Caco-2 (cell line): ENCODE results near the gene CLEC1A. TPM values are rescaled to one million over a fixed set of nuclear protein-coding genes. Genes with fewer than 3 reads are reported as not detected.
A peak's percentile ranks its signal among the peaks of the same experiment; 100 is the strongest.
"Not testable (repeated sequence)": the region's sequence is repeated elsewhere in the genome, so short reads cannot be mapped to it uniquely, and the experiment has no call there.

Experiments used
- BruUV-seq: library from RNA; stranded (reverse); fragments of 400-500 nt; replicated peaks from 2 replicates; lab custom pipeline; 2021; lab: Mats Ljungman, UMichigan
- CTCF ChIA-PET: fragments of 300-600 bp; sonication (Branson Sonifier 250); formaldehyde crosslinking; loops from one replicate; lab custom pipeline; 2022; ENCODE audit warnings: antibody characterized with exemption; lab: Charles Lee
- POLR2A ChIA-PET: fragments of 300-600 bp; sonication (Branson Sonifier 250); formaldehyde crosslinking; loops from one replicate; lab custom pipeline; 2022; ENCODE audit warnings: antibody characterized with exemption; lab: Charles Lee
- DNase-seq, 2 experiments: peaks; one replicate each; pipeline versions ENCODE4 v3.0.0 to v3.0.0-alpha.2; 2020 to 2022
- H3K27me3 ChIP-seq: replicated peaks from 2 replicates; pipeline ENCODE4 v1.6.0; 2011; ENCODE audit warnings: low read length; ENCODE audit not compliant: control insufficient read depth, insufficient read depth
- H3K36me3 ChIP-seq: 2 replicates; pipeline ENCODE4 v1.5.1; 2011; ENCODE audit warnings: low read length; ENCODE audit not compliant: control insufficient read depth, insufficient read depth
- H3K4me1 ChIP-seq: fragments of 250-450 bp; sonication (Bioruptor Pico); 2 replicates; pipeline ENCODE4 v1.5.1; 2020; ENCODE audit warnings: mild to moderate bottlenecking
- H3K4me3 ChIP-seq: 2 replicates; pipeline ENCODE4 v1.5.1; 2011; ENCODE audit warnings: low read depth, mild to moderate bottlenecking, control low read depth, low read length
- H3K9me3 ChIP-seq: fragments of 250-450 bp; sonication (Bioruptor Pico); 2 replicates; pipeline ENCODE4 v1.5.1; 2020; ENCODE audit warnings: mild to moderate bottlenecking, moderate library complexity
- H3K27ac Mint-ChIP-seq: one replicate; pipeline ENCODE4 v1.8.0; 2022; ENCODE audit warnings: mixed read lengths; ENCODE audit not compliant: unreplicated experiment
- H3K27me3 Mint-ChIP-seq: one replicate; pipeline ENCODE4 v1.8.0; 2022; ENCODE audit warnings: mixed read lengths; ENCODE audit not compliant: insufficient read depth, unreplicated experiment
- H3K36me3 Mint-ChIP-seq: one replicate; pipeline ENCODE4 v1.8.0; 2022; ENCODE audit warnings: mild to moderate bottlenecking, mixed read lengths; ENCODE audit not compliant: insufficient read depth, unreplicated experiment
- H3K4me1 Mint-ChIP-seq: one replicate; pipeline ENCODE4 v1.8.0; 2022; ENCODE audit warnings: low read depth, mixed read lengths; ENCODE audit not compliant: unreplicated experiment
- H3K4me3 Mint-ChIP-seq: one replicate; pipeline ENCODE4 v1.8.0; 2022; ENCODE audit warnings: mild to moderate bottlenecking, moderate library complexity, mixed read lengths; ENCODE audit not compliant: unreplicated experiment
- H3K9me3 Mint-ChIP-seq: one replicate; pipeline ENCODE4 v1.8.0; 2022; ENCODE audit warnings: mixed read lengths; ENCODE audit not compliant: unreplicated experiment
- intact Hi-C: fragments of 100-400 bp; cut with micrococcal nuclease; formaldehyde crosslinking; loops from one replicate; pipeline ENCODE4 v1.10.0; 2022; ENCODE audit not compliant: unreplicated experiment
- total RNA-seq: library from RNA; stranded (reverse); gene quantifications from 2 replicates; pipeline ENCODE4 v1.2.3, GENCODE V29; 2022
- TF ChIP-seq, protein P1 (sequence below), 2 experiments: fragments of 200-600 bp in 1 of 2; IDR thresholded peaks; 1 replicate in 1 of 2; 2 replicates in 1 of 2; pipeline versions ENCODE4 v1.5.1 to v1.8.0; 2011 to 2022; ENCODE audit warnings: antibody characterized with exemption in 1 of 2, control low read depth in 1 of 2, inconsistent platforms in 1 of 2, low read depth in 1 of 2, low read length in 1 of 2, mild to moderate bottlenecking in 1 of 2, moderate library complexity in 1 of 2; ENCODE audit not compliant: insufficient read depth in 1 of 2, severe bottlenecking in 1 of 2, unreplicated experiment in 1 of 2

The CLEC1A gene
- total RNA-seq, 1 experiment from 2014 or later = not detected

DNA sequence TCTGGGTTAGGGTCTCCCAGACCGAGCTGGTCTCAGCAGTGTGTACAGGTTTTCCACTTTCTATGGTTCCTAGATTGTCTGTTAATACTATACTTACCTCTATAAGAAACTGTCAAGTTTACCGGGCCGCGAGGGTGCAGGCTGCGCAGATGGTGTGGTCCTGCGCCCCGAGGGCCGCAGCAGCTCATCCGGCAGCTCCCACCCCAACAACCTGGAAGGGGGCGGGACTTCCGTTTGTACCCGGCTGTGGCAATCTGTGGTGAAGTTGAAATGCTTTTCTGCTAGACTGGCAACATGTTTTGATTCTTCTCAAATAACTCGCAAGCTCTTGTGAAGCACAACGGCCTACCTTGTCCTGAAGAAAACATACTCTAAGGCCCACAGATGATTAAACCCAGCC is 68.3 kb downstream of the CLEC1A start, which contains the start of gene CLEC9A:
TSS of gene CLEC9A (plus strand) at position 237 of the 400 bp plus-strand sequence. CDS start 22,006 bp downstream, outside the sequence.
- H3K4me1 Mint-ChIP-seq = no peaks in the 10 kb centered on the region
- H3K9me3 Mint-ChIP-seq = no peaks in the 10 kb centered on the region
- Histone ChIP-seq H3K4me3 (no peak within 1 kb of the TSS), H3K36me3 (no peaks in the 10 kb centered on the region), H3K4me1 (no peaks in the 10 kb centered on the region), H3K9me3 (no peaks in the 10 kb centered on the region), H3K27me3 (no peaks in the 10 kb centered on the region)
- BruUV-seq = no TSS peak
- POLR2A ChIA-PET = no interaction called here
- H3K27ac Mint-ChIP-seq = peak within 1 kb of the TSS; percentile 3
- DNase-seq = no peak
- TF ChIP-seq, protein P1, sequence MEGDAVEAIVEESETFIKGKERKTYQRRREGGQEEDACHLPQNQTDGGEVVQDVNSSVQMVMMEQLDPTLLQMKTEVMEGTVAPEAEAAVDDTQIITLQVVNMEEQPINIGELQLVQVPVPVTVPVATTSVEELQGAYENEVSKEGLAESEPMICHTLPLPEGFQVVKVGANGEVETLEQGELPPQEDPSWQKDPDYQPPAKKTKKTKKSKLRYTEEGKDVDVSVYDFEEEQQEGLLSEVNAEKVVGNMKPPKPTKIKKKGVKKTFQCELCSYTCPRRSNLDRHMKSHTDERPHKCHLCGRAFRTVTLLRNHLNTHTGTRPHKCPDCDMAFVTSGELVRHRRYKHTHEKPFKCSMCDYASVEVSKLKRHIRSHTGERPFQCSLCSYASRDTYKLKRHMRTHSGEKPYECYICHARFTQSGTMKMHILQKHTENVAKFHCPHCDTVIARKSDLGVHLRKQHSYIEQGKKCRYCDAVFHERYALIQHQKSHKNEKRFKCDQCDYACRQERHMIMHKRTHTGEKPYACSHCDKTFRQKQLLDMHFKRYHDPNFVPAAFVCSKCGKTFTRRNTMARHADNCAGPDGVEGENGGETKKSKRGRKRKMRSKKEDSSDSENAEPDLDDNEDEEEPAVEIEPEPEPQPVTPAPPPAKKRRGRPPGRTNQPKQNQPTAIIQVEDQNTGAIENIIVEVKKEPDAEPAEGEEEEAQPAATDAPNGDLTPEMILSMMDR (IDR thresholded peaks at IDR 0.05; ENCODE audit: insufficient read depth in 1 of 2, low read depth in 1 of 2, low read length in 1 of 2, severe bottlenecking in 1 of 2, unreplicated experiment in 1 of 2) = no peak
- CTCF ChIA-PET = no interaction called here
- intact Hi-C loops = no loop called here
- peaks cover 6% of the 10 kb centered on the region for H3K27me3 Mint-ChIP-seq
- no peak within 1 kb of the TSS for H3K4me3 Mint-ChIP-seq
- no peaks in the 10 kb centered on the region for H3K36me3 Mint-ChIP-seq

DNA sequence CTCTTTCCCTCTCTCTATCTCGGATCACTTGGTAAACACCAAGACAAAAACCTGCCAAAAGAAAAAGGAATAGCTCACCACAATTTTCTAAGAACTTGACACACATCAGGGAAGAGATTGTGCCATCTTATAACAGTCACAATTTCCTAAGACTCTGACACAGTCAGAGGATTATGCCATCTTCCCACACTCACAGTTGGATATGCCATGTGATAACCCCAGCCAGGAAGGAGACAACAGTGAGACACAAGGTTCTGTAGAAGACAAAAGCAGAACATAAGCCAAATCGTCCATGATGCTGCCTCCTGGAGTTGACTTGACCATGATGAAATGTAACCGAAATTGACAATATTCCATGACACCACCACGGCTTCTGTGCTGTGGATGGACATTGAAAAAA is 71.1 kb downstream of the CLEC1A start:
- TF ChIP-seq, protein P1 (IDR thresholded peaks at IDR 0.05; ENCODE audit: insufficient read depth in 1 of 2, low read depth in 1 of 2, low read length in 1 of 2, severe bottlenecking in 1 of 2, unreplicated experiment in 1 of 2) = no peak
- H3K27me3 ChIP-seq = no peaks in the 10 kb centered on the region
- Mint-ChIP-seq H3K36me3 (no peaks in the 10 kb centered on the region), H3K27me3 (peaks cover 6% of the 10 kb centered on the region), H3K4me3 (no peak overlapping the region), H3K4me1 (no peaks in the 10 kb centered on the region), H3K9me3 (no peaks in the 10 kb centered on the region), H3K27ac (no peak overlapping the region)
- POLR2A ChIA-PET = no interaction called here
- BruUV-seq = no TSS peak
- H3K36me3 ChIP-seq = no peaks in the 10 kb centered on the region
- CTCF ChIA-PET = no interaction called here
- intact Hi-C loops = no loop called here
- no peaks in the 10 kb centered on the region for H3K4me1 ChIP-seq
- no peak overlapping the region for H3K4me3 ChIP-seq
- H3K9me3 ChIP-seq = no peaks in the 10 kb centered on the region
- no peak for DNase-seq

DNA sequence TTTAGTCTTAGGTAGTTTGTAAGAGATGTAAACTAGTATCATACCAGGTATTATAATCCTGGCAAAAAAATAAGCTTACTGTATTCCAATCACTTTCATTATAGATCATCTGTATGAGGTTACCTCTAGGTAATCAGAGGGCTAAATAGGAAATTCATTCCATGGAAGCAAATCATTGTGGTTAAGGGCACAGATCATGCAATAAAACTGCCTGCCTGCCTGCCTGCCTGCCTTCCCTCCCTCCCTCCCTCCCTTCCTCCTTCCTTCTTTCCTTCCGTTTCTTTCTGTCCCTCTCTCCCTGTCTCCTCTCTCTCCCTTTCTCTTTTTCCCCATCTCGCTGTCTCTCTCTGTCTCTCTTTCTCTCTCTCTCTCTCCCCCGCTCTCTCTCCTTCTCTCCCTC is 71.5 kb downstream of the CLEC1A start:
- no peaks in the 10 kb centered on the region for H3K4me1 ChIP-seq
- no peaks in the 10 kb centered on the region for H3K36me3 ChIP-seq
- intact Hi-C loops = no loop called here
- H3K9me3 ChIP-seq = no peaks in the 10 kb centered on the region
- ChIA-PET CTCF (no interaction called here), POLR2A (no interaction called here)
- Mint-ChIP-seq H3K27ac (no peak overlapping the region), H3K9me3 (no peaks in the 10 kb centered on the region), H3K4me1 (no peaks in the 10 kb centered on the region), H3K36me3 (no peaks in the 10 kb centered on the region), H3K27me3 (peaks cover 5% of the 10 kb centered on the region), H3K4me3 (no peak overlapping the region)
- no peaks in the 10 kb centered on the region for H3K27me3 ChIP-seq
- TF ChIP-seq, protein P1 (IDR thresholded peaks at IDR 0.05; ENCODE audit: insufficient read depth in 1 of 2, low read depth in 1 of 2, low read length in 1 of 2, severe bottlenecking in 1 of 2, unreplicated experiment in 1 of 2) = no peak
- no TSS peak for BruUV-seq
- no peak for DNase-seq
- no peak overlapping the region for H3K4me3 ChIP-seq

DNA sequence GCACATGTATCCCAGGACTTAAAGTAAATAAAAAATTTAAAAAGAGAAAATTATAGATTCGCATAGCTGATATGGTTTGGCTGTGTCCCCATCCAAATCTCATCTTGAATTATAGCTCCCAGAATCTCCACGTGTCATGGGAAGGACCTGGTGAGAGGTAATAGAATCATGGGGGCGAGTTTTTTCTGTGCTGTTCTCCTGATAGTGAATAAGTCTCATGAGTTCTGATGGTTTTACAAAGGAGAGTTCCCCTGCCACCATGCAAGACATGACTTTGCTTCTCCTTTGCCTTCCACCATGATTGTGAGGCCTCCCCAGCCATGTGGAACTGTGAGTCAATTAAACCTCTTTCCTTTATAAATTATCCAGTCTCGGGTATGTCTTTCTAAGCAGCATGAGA is 72.1 kb downstream of the CLEC1A start:
- intact Hi-C loops, H3K9me3 Mint-ChIP-seq, H3K4me1 Mint-ChIP-seq, POLR2A ChIA-PET, H3K36me3 ChIP-seq, H3K27ac Mint-ChIP-seq, H3K36me3 Mint-ChIP-seq, BruUV-seq, CTCF ChIA-PET, H3K9me3 ChIP-seq, DNase-seq, H3K27me3 Mint-ChIP-seq, H3K4me3 Mint-ChIP-seq, H3K27me3 ChIP-seq, H3K4me3 ChIP-seq, H3K4me1 ChIP-seq: not testable (repeated sequence)
